Tibial nerve (tissue), 3 donors: ENCODE measurements around the gene QRSL1.

Experiments
- EP300 ChIP-seq, 2 donors: sonication (generic); formaldehyde crosslinking; IDR thresholded peaks; one replicate each; pipeline ENCODE4 v1.6.1; 2017; ENCODE audit warnings: antibody characterized with exemption in 2 of 2, mild to moderate bottlenecking in 1 of 2
- POLR2A ChIP-seq, 2 donors: fragments of 450-650 bp; IDR thresholded peaks; one replicate each; pipeline ENCODE4 v1.6.1; 2017; ENCODE audit warnings: antibody characterized with exemption in 2 of 2, mild to moderate bottlenecking in 2 of 2, moderate library complexity in 2 of 2

DNA sequence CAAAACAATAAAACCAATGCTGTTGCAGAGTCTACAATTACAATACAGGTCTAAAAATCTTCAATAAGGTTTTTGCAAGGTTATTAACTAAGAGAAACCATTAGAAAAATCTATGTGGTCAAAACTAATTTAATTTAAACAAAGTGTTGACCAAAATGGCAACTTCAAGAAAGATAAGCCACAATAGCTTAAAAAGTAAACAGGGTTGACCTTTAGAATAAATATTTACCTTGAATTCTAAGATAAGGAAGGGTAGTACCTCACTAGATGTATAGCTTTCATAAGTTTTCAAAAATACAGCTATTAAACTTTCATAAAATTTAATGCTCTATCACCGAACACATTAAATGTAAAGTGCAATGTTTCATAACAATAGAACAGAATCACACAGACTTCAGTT, 11.5 kb upstream of the QRSL1 start:
- TF ChIP-seq POLR2A (IDR thresholded peaks at IDR 0.05) (no peak), EP300 (IDR thresholded peaks at IDR 0.05) (no peak)
